ENCODE data around the gene KCNAB2. TPM values are rescaled to one million over a fixed set of nuclear protein-coding genes. Genes with fewer than 3 reads are reported as not detected.

The KCNAB2 gene
- total RNA-seq, 3 donors from 2014 or later, result 6.9 to 19.8 (median 9.8) TPM

DNA sequence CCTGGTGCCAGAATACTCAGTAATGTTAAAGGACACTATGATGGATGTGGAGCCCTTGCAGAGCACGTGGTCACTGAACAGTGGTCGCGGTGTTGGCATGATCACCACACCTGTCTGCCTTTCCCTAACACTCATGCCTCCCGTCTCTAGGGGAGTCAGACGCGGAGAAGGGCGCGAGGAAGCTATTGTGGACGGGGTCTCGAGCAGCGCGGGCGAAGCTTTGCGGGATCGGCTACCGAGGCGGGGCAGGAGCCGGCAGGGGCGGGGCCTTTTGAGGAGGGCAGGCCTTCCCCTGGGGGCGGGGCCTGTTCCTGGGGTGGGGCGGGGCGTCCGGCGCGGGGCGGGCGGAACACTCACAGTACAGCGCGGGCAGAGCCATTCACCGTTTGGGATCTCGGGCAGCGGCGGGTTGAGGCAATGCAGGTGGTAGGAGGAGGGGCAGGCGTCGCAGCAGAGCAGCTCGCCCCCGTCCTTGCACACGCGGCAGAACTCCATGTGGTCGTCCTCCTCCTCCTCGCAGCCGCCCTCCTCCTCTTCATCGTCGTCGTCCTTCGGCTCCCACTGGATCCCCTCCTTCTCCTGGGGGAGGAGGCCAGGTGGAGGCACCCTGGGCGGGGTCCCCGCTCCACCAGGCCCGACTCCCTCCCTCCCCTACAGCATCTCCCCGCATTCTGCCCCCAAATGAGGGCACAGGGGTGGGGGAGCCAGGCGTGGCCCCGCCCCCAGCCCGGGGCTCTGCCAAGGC, 103.0 kb downstream of the KCNAB2 start:
- Histone ChIP-seq H3K4me3 (peak overlapping the region in 2 of 3 donors; percentile 22 to 29), H3K36me3 (no peaks in the 10 kb centered on the region), H3K27ac (no peak overlapping the region), H3K4me1 (no peaks in the 10 kb centered on the region), H3K9me3 (no peaks in the 10 kb centered on the region), H3K27me3 (peaks cover 3 to 29% of the 10 kb centered on the region in 2 donors)
- intact Hi-C loops (cut with DNase I; ENCODE audit: low total_unique reads), result no loop called here
- DNase-seq (ENCODE audit: low spot score in 2 of 2), result peak in 1 of 2 donors; percentile 19
- no peak for TF ChIP-seq POLR2AphosphoS5 (IDR thresholded peaks at IDR 0.05)
- TF ChIP-seq, protein P1, sequence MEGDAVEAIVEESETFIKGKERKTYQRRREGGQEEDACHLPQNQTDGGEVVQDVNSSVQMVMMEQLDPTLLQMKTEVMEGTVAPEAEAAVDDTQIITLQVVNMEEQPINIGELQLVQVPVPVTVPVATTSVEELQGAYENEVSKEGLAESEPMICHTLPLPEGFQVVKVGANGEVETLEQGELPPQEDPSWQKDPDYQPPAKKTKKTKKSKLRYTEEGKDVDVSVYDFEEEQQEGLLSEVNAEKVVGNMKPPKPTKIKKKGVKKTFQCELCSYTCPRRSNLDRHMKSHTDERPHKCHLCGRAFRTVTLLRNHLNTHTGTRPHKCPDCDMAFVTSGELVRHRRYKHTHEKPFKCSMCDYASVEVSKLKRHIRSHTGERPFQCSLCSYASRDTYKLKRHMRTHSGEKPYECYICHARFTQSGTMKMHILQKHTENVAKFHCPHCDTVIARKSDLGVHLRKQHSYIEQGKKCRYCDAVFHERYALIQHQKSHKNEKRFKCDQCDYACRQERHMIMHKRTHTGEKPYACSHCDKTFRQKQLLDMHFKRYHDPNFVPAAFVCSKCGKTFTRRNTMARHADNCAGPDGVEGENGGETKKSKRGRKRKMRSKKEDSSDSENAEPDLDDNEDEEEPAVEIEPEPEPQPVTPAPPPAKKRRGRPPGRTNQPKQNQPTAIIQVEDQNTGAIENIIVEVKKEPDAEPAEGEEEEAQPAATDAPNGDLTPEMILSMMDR (IDR thresholded peaks at IDR 0.05), result no peak

DNA sequence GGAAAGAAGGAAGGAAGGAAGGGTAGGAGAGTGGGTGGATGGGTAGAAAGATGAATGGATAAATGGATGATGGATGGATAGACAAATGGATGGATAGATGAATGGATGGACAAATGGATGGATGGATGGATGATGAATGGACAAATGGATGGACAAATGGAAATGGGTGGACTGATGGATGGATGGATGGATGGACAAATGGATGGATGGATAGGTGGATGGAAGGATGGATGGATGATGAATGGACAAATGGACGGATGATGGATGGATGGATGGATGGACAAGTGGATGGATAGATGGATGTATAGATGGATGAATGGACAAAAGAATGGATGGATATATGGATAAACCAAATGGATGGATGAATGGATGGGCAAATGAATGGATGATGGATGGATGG, 103.9 kb downstream of the KCNAB2 start:
- no peaks in the 10 kb centered on the region for H3K4me1 ChIP-seq
- peaks cover 3 to 29% of the 10 kb centered on the region in 2 donors for H3K27me3 ChIP-seq
- intact Hi-C loops (cut with DNase I; ENCODE audit: low total_unique reads), result no loop called here
- TF ChIP-seq POLR2AphosphoS5 (IDR thresholded peaks at IDR 0.05), result no peak
- no peak for TF ChIP-seq POLR2A (IDR thresholded peaks at IDR 0.05)
- TF ChIP-seq, protein P1 (IDR thresholded peaks at IDR 0.05), result no peak
- H3K9me3 ChIP-seq, result no peaks in the 10 kb centered on the region
- H3K36me3 ChIP-seq, result no peaks in the 10 kb centered on the region
- DNase-seq (ENCODE audit: low spot score in 2 of 2), result no peak
- no peak overlapping the region for H3K27ac ChIP-seq
- H3K4me3 ChIP-seq, result no peak overlapping the region

DNA sequence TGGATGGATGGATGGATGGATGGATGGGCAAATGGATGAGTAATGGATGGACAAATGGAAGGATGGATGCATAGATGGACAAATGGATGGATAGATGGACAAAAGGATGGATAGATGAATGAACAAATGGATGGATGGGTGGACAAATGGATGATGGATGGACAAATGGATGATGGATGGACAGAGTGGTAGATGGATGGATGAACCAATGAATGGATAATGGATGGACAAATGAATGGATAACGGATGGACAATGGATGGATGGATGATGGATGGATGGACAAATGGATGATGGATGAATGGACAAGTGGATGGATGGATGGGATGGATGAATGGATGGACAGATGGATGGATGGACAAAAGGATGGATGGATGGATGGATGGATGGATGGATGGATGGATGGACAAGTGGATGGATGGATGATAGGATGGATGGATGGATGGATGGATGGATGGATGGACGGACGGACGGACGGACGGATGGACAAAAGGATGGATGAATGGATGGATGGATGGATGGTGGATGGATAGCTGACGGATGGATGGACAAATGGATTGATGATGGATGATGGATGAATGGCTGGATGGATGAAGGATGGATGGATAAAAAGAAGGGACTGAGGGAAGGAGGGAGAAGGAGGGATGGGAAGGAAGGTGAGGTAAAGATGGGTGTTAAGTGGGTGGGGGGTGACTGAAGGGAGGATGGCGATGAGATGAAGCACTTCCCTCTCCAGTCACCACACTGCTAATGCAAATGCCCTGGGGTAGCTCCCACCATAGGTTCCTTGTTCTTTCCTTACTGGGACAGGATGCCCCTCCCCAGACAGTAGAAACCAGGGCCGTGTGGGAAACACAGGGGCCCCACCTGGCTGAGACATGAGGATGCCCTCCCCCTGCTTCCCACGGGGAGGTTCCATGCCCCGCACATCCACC, 104.6 kb downstream of the KCNAB2 start:
- TF ChIP-seq POLR2AphosphoS5 (IDR thresholded peaks at IDR 0.05) (no peak), POLR2A (IDR thresholded peaks at IDR 0.05) (no peak)
- TF ChIP-seq, protein P1 (IDR thresholded peaks at IDR 0.05), result no peak
- Histone ChIP-seq H3K27me3 (peaks cover 3 to 29% of the 10 kb centered on the region in 2 donors), H3K27ac (no peak overlapping the region), H3K4me1 (no peaks in the 10 kb centered on the region), H3K36me3 (no peaks in the 10 kb centered on the region), H3K9me3 (no peaks in the 10 kb centered on the region), H3K4me3 (no peak overlapping the region)
- intact Hi-C loops (cut with DNase I; ENCODE audit: low total_unique reads), result loop anchor here (5.0 kb wide), 1 partner anchor 417 kb away; no protein-coding TSS in a partner anchor
- no peak for DNase-seq (ENCODE audit: low spot score in 2 of 2)

Other genes with a start within 250 kb of the KCNAB2 start
- 10 to 100 TPM in 2 of 3 donors, 1 to 10 TPM in 1; 7.0 to 18.7 (median 18.1) TPM for gene NPHP4, start 53.5 kb upstream of the KCNAB2 start, total RNA-seq
- gene CHD5, start 134.4 kb downstream of the KCNAB2 start, total RNA-seq, result under 1 TPM; under 0.01 to 0.33 (median 0.15) TPM
- gene RPL22, start 153.7 kb downstream of the KCNAB2 start, total RNA-seq, result 100 to 1,000 TPM; 210 to 329 (median 306) TPM
- 10 to 100 TPM in 2 of 3 donors, 1 to 10 TPM in 1; 2.7 to 32.4 (median 29.9) TPM for gene RNF207, start 160.2 kb downstream of the KCNAB2 start, total RNA-seq
- gene ICMT, start 190.1 kb downstream of the KCNAB2 start, total RNA-seq, result 10 to 100 TPM; 54.0 to 61.6 (median 54.7) TPM
- not detected for gene HES3, start 198.3 kb downstream of the KCNAB2 start, total RNA-seq
- 10 to 100 TPM in 1 of 3 donors, 1 to 10 TPM in 2; 5.4 to 34.6 (median 6.6) TPM for gene GPR153, start 215.2 kb downstream of the KCNAB2 start, total RNA-seq

Data from breast epithelium (tissue), 4 donors.